ENCODE results near the gene KLHL36. TPM values are rescaled to one million over a fixed set of nuclear protein-coding genes. Genes with fewer than 3 reads are reported as not detected.
A peak's percentile ranks its signal among the peaks of the same experiment; 100 is the strongest.

Gene KLHL36
- total and polyA plus RNA-seq, 9 of the 15 experiments (the other 6 are each of a cell fraction or from before 2014, with no cell fraction given), result 2.1 to 51.2 (median 18.5) TPM

DNA sequence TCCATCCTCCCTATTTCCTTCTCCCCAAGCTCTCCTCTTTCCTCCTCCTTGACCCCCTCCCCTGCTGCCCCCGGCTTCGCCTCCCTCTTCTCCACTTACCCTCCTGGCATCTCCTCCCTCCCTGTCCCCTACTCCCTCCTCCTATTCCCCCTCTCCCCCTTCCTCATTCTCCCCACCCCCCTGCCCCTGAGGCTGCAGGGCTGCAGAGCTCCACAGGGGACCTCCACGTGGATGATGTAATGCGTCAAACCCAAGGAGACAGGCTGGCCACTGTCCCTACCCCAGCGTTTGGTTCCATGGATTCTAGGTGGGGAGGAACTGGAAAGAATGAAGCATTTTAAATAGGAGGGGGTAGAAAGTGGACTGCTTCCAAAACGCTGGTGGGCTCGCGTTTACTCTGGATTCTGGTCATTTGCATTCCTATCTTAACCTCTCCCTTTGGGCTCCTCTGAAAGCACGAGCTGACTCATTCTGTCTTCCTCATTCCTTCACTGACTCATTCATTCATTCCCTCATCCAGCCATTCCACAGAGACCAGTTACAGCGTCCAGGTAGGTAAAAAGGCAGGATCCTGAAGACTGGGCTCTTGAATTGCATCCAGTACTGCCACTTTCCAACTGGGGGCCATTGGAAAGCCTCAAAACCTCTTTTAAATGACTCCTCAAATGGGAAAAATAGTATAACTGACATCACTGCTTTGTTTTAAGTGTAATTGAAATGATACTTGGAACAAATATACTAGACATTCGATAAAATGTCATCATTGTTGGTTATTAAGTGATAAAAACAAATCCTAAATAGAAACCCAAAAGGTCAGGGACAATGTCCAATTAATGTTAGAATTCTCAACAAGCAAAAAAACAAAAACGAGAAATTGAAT lies 29.5 kb upstream of the KLHL36 start (continued):
- no peak for TF ChIP-seq NONO (IDR thresholded peaks at IDR 0.05; ENCODE audit: low read depth in 2 of 2, low read length in 1 of 2)
- TF ChIP-seq PML (IDR thresholded peaks at IDR 0.05; ENCODE audit: low read length), result no peak
- no peak for TF ChIP-seq NR4A1 (CRISPR knock-in tag; IDR thresholded peaks at IDR 0.05)
- no peak for TF ChIP-seq NR4A1 (tag; IDR thresholded peaks at IDR 0.05)
- TF ChIP-seq, protein P1, sequence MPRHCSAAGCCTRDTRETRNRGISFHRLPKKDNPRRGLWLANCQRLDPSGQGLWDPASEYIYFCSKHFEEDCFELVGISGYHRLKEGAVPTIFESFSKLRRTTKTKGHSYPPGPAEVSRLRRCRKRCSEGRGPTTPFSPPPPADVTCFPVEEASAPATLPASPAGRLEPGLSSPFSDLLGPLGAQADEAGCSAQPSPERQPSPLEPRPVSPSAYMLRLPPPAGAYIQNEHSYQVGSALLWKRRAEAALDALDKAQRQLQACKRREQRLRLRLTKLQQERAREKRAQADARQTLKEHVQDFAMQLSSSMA (CRISPR knock-in tag; IDR thresholded peaks at IDR 0.05), result no peak
- no peak for TF ChIP-seq RNF2 (IDR thresholded peaks at IDR 0.05)
- TF ChIP-seq, protein P2, sequence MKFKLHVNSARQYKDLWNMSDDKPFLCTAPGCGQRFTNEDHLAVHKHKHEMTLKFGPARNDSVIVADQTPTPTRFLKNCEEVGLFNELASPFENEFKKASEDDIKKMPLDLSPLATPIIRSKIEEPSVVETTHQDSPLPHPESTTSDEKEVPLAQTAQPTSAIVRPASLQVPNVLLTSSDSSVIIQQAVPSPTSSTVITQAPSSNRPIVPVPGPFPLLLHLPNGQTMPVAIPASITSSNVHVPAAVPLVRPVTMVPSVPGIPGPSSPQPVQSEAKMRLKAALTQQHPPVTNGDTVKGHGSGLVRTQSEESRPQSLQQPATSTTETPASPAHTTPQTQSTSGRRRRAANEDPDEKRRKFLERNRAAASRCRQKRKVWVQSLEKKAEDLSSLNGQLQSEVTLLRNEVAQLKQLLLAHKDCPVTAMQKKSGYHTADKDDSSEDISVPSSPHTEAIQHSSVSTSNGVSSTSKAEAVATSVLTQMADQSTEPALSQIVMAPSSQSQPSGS (CRISPR knock-in tag; IDR thresholded peaks at IDR 0.05), result peak; percentile 60; the same call in 1 of the 2 replicates
- TF ChIP-seq YY1 (IDR thresholded peaks at IDR 0.05; ENCODE audit: borderline replicate concordance in 1 of 3, control insufficient read depth in 1 of 3, extremely low read depth in 1 of 3, insufficient read depth in 3 of 3, insufficient read length in 1 of 3, insufficient replicate concordance in 2 of 3, low read depth in 1 of 3, low read length in 2 of 3), result no peak
- peak; percentile 44; the same call in 1 of the 2 replicates for TF ChIP-seq MAFK (IDR thresholded peaks at IDR 0.05; ENCODE audit: low read length)
- TF ChIP-seq SMC3 (conservative IDR thresholded peaks at IDR 0.05; ENCODE audit: insufficient read depth, low read depth, low read length), result no peak
- peak; percentile 96 for TF ChIP-seq ATF7 (IDR thresholded peaks at IDR 0.05)
- TF ChIP-seq HLTF (IDR thresholded peaks at IDR 0.05), result no peak
- TF ChIP-seq ZNF124 (CRISPR knock-in tag; IDR thresholded peaks at IDR 0.05), result no peak
- 0 out of 2 replicates have a peak, but pooled peaks have one; percentile 31 for TF ChIP-seq GABPB1 (CRISPR knock-in tag; IDR thresholded peaks at IDR 0.05)
- TF ChIP-seq, protein P3, sequence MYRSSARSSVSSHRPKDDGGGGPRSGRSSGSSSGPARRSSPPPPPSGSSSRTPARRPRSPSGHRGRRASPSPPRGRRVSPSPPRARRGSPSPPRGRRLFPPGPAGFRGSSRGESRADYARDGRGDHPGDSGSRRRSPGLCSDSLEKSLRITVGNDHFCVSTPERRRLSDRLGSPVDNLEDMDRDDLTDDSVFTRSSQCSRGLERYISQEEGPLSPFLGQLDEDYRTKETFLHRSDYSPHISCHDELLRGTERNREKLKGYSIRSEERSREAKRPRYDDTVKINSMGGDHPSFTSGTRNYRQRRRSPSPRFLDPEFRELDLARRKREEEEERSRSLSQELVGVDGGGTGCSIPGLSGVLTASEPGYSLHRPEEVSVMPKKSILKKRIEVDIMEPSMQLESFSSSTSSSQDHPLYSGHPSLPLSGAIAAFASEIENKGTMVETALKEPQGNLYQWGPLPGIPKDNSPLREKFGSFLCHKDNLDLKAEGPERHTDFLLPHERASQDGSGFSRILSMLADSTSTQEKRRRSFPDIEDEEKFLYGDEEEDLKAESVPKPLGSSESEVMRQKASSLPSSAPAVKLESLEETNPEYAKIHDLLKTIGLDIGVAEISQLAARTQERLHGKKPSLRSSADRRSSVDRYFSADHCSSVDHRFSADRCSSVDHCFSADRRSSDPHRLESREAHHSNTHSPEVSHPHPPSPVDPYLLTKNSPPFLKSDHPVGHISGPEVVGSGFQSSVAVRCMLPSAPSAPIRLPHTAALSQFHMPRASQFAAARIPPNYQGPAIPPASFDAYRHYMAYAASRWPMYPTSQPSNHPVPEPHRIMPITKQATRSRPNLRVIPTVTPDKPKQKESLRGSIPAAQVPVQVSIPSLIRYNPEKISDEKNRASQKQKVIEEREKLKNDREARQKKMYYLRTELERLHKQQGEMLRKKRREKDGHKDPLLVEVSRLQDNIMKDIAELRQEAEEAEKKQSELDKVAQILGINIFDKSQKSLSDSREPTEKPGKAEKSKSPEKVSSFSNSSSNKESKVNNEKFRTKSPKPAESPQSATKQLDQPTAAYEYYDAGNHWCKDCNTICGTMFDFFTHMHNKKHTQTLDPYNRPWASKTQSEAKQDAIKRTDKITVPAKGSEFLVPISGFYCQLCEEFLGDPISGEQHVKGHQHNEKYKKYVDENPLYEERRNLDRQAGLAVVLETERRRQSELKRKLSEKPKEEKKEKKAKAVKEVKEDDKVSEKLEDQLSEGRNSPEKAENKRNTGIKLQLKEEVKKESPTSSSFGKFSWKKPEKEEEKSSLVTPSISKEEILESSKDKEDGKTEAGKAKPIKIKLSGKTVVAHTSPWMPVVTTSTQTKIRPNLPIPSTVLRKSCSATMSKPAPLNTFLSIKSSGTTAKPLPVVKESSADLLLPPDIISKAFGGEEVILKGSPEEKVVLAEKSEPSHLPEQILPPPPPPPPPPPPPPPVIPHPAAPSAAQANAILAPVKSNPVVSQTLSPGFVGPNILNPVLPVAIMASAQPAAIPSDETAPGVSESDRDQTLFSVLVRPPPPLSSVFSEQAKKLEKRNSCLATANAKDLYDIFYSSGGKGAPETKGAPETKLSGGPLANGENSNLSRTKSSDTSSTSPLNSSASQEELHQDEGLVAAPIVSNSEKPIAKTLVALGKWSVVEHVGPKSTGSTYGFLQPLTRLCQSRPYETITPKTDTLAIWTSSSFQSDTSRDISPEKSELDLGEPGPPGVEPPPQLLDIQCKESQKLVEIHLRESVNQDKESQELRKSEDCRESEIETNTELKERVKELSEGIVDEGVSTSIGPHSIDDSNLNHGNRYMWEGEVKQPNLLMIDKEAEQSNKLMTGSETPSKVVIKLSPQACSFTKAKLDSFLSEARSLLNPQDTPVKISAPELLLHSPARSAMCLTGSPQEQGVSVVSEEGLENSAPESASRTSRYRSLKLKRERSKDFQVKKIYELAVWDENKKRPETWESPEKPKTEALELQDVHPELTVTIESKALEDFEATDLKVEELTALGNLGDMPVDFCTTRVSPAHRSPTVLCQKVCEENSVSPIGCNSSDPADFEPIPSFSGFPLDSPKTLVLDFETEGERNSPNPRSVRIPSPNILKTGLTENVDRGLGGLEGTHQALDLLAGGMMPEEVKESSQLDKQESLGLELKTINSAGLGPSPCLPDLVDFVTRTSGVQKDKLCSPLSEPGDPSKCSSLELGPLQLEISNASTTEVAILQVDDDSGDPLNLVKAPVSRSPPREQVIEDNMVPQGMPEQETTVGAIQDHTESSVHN (IDR thresholded peaks at IDR 0.05; ENCODE audit: borderline replicate concordance in 1 of 2, low read depth in 1 of 2), result peak in 1 of 2 experiments; percentile 65; a peak in 1 of 4 replicates
